Stimulated activated CD4-positive, alpha-beta T cell treated with anti-CD3 and anti-CD28 coated beads, Interleukin-15, amount 100 ng/mL, for 48 hours (primary cell): Measurements from ENCODE around the gene SIRT2.

ENCODE experiments used
- DNase-seq, 2 donors: peaks; one replicate each; pipeline ENCODE4 v3.0.0-alpha.2; 2020; ENCODE audit warnings: low read depth in 2 of 2

SIRT2 gene

DNA sequence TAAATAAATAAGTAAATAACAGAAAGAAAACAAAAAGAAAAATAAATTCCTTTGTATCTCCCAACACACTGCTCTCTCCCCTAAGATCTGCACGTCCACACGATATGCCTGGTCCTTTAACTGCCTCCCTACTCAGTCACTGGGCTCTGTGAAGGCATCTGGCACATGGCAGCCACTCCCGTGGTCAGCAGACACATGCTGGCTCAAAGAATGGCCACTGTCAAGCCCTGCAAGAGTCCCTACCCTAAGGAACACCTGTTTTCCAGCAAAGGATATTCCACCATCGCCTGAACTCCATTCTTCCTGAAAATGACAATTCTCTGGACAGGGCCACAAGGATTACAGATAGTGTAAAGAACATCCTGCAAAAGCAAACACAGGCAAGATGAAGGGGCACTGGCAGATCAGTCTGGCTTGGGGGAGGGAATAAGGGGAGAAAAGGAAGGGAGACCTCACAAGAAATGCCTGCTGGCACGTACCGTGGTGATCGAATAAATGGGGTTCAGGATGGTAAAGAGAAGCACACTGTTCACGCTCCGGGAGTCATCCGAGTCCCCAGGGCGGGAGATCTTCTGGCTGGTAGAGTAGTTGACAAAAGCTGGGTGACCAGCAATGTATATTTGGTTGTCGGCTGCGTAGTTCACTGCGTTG is 53.9 kb downstream of the SIRT2 start:
- DNase-seq: no peak

DNA sequence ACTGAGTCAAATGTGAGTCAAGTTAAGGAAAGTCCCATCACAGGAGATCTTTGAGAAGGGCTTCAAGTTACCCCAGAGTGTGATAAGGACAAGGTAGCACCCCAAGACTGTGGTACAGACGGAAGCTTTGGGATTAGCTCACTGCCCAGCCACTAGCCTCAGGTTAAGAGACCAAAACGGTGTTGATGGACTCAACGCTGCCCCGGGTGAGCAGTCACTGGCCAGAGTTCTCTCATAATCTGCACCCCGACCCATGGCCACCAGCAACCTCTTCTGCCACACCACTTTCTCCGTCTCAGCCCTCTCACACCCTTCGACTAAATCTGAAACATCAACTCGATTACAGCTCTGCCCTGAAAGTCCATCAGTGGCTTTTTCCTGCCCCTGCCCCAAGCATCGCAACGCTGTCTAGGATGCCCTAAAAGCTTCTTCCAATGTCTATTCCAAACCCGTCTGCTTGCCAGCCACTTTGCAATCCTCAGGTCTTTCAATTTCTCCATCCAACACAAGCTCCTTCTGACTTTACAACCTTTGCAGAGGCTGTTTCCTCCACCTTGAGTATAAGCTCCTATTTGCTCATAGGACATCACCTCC is 55.2 kb downstream of the SIRT2 start:
- DNase-seq: no peak

- DNase-seq: no peak
These were observed 56.2 kb downstream of the SIRT2 start for GRCh38 chr19:38843175-38843758.

DNA sequence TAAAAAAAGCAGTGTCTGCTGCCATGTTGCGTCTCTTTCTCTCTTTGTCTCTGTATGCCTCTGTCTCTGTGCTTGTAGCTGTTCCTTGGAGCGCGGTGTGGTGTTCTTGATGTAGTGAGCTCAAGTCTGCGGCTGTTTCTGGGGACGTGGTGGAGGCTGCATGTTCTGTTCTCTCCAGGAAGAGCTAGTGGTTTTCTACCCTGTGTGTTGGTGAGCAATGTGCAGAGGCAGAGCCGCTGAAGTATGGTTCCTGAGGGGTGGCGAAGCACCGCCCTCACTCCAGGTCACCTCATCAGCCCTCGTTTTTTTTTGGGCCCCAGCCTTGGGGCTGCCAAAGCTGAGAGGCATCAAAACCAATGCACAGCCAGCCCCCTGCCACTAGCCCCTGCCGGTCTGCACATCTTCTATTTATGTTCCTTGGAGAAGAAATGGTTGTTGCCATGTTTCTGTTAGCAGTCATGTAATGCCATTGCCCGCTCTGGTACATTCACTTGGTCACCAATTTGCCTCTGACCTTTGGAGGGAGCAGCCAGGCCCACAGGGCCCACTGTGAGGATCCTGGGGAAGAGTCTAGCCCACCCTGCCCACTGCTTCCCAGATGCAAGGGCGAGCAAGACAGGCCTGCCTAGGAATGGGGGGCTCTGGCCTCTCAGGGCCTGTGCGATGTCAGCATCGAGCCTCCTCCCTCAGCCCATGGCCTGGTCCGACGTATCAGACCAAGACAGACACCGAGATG is 56.8 kb downstream of the SIRT2 start:
- peak; percentile 38 to 47 for DNase-seq

- DNase-seq: no peak
These were observed 57.5 kb downstream of the SIRT2 start for GRCh38 chr19:38841787-38842438.

DNA sequence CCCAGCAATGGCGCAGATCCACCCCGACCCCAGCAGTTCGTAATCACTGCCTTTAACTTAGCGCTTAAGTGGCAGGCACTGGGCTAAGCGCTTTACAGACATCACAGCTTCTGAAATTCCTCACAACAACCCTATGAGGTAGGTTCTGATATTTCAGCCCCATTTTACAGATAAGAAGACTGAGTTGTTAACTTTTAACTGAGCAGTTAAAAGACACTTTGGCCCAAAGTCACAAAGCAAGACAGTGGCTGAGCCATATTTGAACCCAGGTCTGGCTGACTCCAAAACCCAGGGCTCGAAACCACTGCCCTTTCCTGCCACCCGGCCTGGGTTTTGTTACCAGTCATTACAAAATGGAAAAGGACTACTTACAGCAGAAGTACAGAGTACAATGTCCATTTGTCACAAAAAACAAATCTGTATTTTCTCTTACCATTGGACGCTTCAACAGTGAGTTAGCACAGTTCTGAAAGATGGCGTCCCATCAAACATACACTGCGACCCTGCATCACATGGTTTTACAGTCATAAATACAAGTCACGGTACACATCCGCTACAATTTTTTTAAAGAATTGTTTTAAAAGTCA is 58.1 kb downstream of the SIRT2 start:
- no peak for DNase-seq

- no peak for DNase-seq
These were observed 58.8 kb downstream of the SIRT2 start for GRCh38 chr19:38840583-38840968.

- DNase-seq: no peak
These were observed 59.4 kb downstream of the SIRT2 start for GRCh38 chr19:38839816-38840582.

- no peak for DNase-seq
These were observed 60.2 kb downstream of the SIRT2 start for GRCh38 chr19:38838986-38839761.

DNA sequence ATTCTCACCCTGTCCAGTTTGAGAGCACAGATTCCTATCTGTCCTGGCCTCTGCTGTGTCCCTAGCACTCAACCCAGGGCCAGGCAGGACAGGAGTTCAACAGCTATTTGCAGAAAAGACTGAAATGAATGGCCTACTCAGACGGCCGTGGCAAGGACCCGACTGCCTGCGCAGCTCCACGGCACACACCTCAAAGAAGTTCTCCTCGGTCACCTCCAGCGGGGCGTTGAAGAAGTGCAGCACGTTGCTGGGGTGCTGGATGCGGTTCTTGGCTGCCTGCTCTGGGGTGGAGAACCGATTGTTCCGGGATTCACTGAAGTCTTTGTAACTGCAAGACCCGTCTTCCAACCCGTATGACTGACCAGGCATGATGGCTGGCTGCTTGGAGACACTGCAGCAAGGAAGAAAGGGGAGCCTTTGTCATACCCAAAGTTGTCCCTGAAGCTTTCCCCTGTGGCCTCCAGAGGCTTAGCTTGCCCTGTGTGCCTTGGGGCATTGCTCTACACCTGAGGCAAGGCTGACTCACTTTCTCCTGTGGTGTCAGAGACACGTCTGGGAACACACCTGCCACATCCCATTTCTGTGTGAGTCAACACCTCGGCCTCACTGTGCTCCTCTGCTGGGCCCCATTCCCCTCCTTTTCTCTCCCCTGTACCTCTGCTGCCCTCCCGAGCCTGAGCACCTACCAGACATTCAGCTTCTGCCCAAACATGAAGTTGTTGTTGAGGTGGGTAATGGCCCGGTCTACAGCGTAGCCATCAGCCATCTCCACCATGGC is 61.0 kb downstream of the SIRT2 start:
- peak; percentile 62 to 67 for DNase-seq

DNA sequence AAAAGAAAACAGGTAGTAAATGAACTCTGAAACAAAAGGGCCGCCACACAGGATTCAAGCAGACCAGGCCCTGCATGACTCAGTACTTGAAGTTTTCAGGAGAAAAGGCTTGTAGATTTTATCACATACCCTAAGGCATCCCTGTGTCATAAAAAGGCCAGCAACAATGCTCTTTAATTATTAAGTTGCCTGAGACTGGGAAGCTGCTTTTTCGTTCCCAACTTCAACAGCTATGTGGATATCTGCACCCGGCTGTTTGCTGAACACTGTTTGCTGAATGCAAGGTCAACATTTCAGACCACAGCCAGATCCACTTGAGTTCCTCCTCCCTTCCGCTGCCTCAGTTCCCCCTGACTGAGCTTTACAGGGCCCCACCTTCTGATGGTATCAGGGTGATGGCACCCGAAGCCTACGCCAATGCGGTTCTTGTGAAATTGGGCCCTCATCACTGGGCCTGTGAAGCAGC is 61.7 kb downstream of the SIRT2 start:
- DNase-seq: no peak

DNA sequence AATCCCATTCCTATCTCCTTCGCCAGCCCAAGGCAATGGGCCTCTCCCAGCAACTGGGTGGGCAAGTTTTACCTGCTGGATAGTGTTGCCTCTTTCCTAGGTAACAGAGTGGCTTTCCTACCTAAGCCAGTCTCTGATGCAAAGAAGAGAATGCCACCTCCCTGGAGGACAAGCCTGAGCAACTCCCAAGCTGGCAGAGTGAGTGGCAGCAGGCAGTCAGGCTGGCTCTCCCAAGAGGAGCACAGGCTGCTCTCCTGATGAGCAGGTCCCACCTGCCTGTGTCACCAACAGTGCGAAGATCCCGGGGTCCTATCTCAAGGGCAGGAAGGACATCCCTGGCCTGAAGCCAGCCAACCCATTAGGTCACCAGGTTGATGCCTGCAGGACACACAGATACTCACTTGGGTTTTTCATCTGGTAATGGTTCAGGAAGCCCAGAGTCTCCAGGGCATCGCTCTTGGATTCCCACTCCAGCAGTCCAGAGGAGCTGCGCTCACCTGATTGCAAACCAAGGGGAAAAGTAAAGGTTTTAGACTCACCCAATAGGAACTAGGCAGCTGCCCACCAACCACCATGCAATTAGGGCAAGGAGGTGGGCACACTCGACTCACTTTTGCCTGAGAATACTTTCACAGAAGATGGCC is 62.3 kb downstream of the SIRT2 start:
- DNase-seq: no peak

DNA sequence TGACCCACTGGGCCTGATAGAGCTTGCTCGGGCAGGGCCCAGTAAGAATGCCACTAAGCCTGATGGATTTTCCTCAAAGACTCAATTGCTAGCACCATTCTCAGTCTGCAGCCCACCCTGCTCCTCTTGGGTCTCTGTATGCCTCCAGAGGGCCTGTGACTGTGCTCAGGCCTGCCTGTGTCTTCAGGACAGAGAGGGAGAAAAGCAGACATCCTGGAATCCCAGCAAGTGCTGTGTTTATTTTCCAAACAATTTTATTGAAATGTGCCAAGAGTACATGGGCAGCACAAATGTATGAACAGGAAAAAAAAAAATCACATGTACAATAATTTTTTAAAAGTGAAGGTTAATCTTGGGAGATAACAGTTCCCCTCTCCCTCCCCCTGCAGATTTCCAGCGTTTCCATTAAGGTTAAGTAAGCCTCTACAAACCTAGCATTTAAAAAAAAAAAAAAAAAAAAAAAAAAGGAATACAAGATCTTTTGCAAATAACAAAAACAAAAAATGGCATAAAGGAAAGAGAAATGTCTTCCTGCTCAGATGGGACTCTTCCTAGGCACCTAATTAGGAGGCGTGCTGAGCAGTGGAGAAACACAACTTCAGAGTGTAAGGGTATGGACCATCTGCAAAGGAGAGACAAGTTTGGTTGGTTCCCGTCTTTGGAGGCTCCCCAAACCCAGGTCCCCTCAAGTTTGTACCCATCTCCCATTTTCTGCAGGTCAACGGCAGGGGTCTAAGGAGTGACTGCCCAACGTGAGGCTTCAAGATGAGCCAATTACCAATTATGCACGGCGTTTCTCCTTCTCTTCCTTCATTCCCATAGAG is 63.0 kb downstream of the SIRT2 start:
- no peak for DNase-seq

DNA sequence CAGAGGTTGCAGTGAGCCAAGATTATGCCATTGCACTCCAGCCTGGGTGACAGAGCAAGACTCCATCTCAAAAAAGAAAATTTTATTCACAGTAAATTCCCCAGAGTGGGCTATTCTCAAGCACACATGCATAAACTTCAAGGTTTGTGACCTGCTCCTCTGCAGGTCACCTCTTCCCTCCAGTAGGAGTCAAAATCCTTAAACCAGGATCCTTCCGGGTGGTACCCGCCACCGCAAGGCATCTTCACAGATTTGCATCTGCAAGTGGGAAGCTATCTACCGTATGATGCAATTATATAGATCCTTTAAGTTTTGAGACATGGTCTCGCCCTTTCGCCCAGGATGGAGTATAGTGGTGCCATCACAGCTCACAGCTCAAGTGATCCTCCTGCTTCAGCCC is 64.8 kb downstream of the SIRT2 start:
- no peak for DNase-seq

GRCh38 chr19:38834104-38834490 is 65.3 kb downstream of the SIRT2 start:
- no peak for DNase-seq

- no peak for DNase-seq
These were observed 66.4 kb downstream of the SIRT2 start for GRCh38 chr19:38833092-38833425.

DNA sequence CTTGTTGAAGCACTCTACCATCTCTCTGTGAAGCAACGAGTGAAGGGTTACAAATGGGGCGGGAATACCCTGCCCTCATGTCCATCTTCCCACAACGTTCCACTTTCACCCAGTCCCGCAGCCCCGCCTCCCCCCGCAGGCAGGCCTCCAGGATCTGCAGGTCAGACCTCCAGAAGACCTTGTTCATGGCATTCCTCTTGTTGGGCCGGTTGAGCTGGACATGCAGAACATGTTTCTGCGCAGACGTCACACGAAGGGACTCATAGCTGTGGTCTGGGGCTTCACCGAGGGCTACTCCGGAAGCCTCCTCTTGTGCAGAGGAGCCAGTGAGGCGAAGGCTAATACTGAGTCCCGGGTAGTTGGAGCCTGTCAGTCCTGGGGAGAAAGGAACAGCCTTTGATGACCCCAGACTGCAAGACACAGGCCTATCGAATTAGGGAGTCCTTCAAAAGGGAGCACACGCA is 68.2 kb downstream of the SIRT2 start:
- no peak for DNase-seq
